Measurements from ENCODE around the gene PCDHGA11.

The PCDHGA11 gene

GRCh38 chr5:141440341-141440740, 19.5 kb downstream of the PCDHGA11 start:
- DNase-seq (ENCODE audit: low read depth in 1 of 2, low spot score in 1 of 2) = no peak
- Histone ChIP-seq H3K27ac (replicated peaks) (no peak overlapping the region), H3K4me3 (replicated peaks; ENCODE audit: insufficient read depth, low read length) (no peak overlapping the region), H3K27me3 (ENCODE audit: insufficient read depth, poor library complexity, severe bottlenecking) (no peaks in the 10 kb centered on the region)
- TF ChIP-seq CTCF (IDR thresholded peaks at IDR 0.05; ENCODE audit: insufficient read depth, low read length) (no peak), GABPA (IDR thresholded peaks at IDR 0.05; ENCODE audit: low read depth) (no peak), POLR2AphosphoS5 (IDR thresholded peaks at IDR 0.05; ENCODE audit: low read depth) (no peak), SPI1 (IDR thresholded peaks at IDR 0.05; ENCODE audit: borderline replicate concordance, low read depth) (no peak)
- TF ChIP-seq, protein P1, sequence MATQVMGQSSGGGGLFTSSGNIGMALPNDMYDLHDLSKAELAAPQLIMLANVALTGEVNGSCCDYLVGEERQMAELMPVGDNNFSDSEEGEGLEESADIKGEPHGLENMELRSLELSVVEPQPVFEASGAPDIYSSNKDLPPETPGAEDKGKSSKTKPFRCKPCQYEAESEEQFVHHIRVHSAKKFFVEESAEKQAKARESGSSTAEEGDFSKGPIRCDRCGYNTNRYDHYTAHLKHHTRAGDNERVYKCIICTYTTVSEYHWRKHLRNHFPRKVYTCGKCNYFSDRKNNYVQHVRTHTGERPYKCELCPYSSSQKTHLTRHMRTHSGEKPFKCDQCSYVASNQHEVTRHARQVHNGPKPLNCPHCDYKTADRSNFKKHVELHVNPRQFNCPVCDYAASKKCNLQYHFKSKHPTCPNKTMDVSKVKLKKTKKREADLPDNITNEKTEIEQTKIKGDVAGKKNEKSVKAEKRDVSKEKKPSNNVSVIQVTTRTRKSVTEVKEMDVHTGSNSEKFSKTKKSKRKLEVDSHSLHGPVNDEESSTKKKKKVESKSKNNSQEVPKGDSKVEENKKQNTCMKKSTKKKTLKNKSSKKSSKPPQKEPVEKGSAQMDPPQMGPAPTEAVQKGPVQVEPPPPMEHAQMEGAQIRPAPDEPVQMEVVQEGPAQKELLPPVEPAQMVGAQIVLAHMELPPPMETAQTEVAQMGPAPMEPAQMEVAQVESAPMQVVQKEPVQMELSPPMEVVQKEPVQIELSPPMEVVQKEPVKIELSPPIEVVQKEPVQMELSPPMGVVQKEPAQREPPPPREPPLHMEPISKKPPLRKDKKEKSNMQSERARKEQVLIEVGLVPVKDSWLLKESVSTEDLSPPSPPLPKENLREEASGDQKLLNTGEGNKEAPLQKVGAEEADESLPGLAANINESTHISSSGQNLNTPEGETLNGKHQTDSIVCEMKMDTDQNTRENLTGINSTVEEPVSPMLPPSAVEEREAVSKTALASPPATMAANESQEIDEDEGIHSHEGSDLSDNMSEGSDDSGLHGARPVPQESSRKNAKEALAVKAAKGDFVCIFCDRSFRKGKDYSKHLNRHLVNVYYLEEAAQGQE (IDR thresholded peaks at IDR 0.05; ENCODE audit: insufficient replicate concordance, low read depth) = no peak

DNA sequence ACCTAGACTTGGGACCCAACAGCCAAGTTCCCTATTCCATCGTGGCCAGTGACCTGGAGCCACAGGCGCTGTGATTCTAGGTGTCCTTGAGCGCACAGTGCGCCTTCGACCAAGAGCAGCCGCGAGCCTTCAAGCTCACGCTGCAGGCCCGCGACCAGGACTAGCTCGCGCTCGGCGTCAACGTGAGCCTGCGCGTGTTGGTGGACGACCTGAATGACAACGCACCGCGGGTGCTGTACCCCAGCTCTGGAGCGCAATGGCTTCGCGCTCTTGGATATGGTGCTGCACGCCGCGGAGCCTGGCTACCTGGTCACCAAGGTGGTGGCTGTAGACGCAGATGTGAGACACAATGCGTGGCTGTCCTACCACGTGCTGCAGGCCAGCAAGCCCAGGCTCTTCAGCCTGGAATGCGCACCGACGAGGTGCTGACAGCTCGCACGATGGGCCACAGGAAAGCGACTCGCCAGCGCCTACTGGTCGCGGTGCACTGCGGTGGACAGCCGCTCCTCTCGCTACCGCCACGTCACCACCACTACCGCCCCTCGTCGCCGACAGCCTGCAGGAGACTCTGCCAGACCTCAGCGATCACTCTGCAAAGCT, 20.8 kb downstream of the PCDHGA11 start:
- Histone ChIP-seq H3K4me3 (replicated peaks; ENCODE audit: insufficient read depth, low read length) (no peak overlapping the region), H3K27me3 (ENCODE audit: insufficient read depth, poor library complexity, severe bottlenecking) (no peaks in the 10 kb centered on the region), H3K27ac (replicated peaks) (no peak overlapping the region)
- TF ChIP-seq POLR2AphosphoS5 (IDR thresholded peaks at IDR 0.05; ENCODE audit: low read depth) (no peak), SPI1 (IDR thresholded peaks at IDR 0.05; ENCODE audit: borderline replicate concordance, low read depth) (no peak), CTCF (IDR thresholded peaks at IDR 0.05; ENCODE audit: insufficient read depth, low read length) (no peak), GABPA (IDR thresholded peaks at IDR 0.05; ENCODE audit: low read depth) (no peak)
- TF ChIP-seq, protein P1 (IDR thresholded peaks at IDR 0.05; ENCODE audit: insufficient replicate concordance, low read depth) = no peak
- DNase-seq (ENCODE audit: low read depth in 1 of 2, low spot score in 1 of 2) = no peak

DNA sequence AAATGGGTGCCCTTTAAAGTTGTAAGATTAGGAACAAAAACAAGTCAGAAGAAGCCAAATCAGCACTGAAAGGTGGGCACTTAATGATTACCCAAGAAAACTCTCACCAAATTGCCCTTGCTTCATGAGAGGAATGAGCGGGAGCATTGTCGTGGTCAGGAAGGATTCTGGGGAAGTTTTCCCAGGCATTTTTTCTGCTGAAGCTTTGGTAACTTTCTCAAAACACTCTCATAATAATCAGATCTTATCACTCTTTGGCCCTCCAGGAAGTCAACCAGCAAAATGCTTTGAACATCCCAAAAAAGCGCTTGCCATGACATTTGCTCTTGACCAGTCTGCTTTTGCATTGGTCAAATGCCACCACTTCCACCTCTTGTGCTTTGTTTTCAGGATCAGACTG, 44.5 kb downstream of the PCDHGA11 start:
- TF ChIP-seq CTCF (IDR thresholded peaks at IDR 0.05; ENCODE audit: insufficient read depth, low read length) (no peak), GABPA (IDR thresholded peaks at IDR 0.05; ENCODE audit: low read depth) (no peak), POLR2AphosphoS5 (IDR thresholded peaks at IDR 0.05; ENCODE audit: low read depth) (no peak), SPI1 (IDR thresholded peaks at IDR 0.05; ENCODE audit: borderline replicate concordance, low read depth) (no peak)
- TF ChIP-seq, protein P1 (IDR thresholded peaks at IDR 0.05; ENCODE audit: insufficient replicate concordance, low read depth) = no peak
- Histone ChIP-seq H3K27ac (replicated peaks) (no peak overlapping the region), H3K27me3 (ENCODE audit: insufficient read depth, poor library complexity, severe bottlenecking) (no peaks in the 10 kb centered on the region), H3K4me3 (replicated peaks; ENCODE audit: insufficient read depth, low read length) (no peak overlapping the region)
- no peak for DNase-seq (ENCODE audit: low read depth in 1 of 2, low spot score in 1 of 2)

Data from HL-60 (cell line).